ENCODE measurements around the gene FYCO1.
"Not testable (repeated sequence)": the region's sequence is repeated elsewhere in the genome, so short reads cannot be mapped to it uniquely, and the experiment has no call there.

FYCO1 gene
- 59.1 reads per million, percentile 72 among the genes with 10 or more reads in this experiment for total RNA-seq

- peak; percentile 81 for DNase-seq
Measured at GRCh38 chr3:45995236-45996192, at the start of gene FYCO1. FYCO1 (minus strand) TSS chr3:45995824; CDS start chr3:45984910, 10,914 bp downstream.

- no peak for DNase-seq
Measured at GRCh38 chr3:46038916-46039315, 43.3 kb upstream of the FYCO1 start.

GRCh38 chr3:46038071-46038470, 42.4 kb upstream of the FYCO1 start:
- not testable (repeated sequence) for DNase-seq

- no peak for DNase-seq
Measured at GRCh38 chr3:46036191-46036590, 40.6 kb upstream of the FYCO1 start.

GRCh38 chr3:46031747-46032146, 36.1 kb upstream of the FYCO1 start:
- DNase-seq, result no peak

GRCh38 chr3:46031269-46031668, 35.6 kb upstream of the FYCO1 start:
- no peak for DNase-seq

- no peak for DNase-seq
Measured at GRCh38 chr3:46030626-46031025, 35.0 kb upstream of the FYCO1 start.

GRCh38 chr3:46029953-46030543, 34.4 kb upstream of the FYCO1 start:
- no peak for DNase-seq

- no peak for DNase-seq
Measured at GRCh38 chr3:46027736-46028397, 32.2 kb upstream of the FYCO1 start.

GRCh38 chr3:46027021-46027705, 31.5 kb upstream of the FYCO1 start, which contains the start of gene XCR1:
XCR1 (minus strand) TSS chr3:46027483; CDS start chr3:46021947, 5,536 bp downstream.
- no peak for DNase-seq

- DNase-seq, result no peak
Measured at GRCh38 chr3:46025139-46025538, 29.5 kb upstream of the FYCO1 start.

GRCh38 chr3:46024131-46024530, 28.5 kb upstream of the FYCO1 start:
- no peak for DNase-seq

GRCh38 chr3:46022909-46023785, 27.5 kb upstream of the FYCO1 start:
- DNase-seq, result no peak

GRCh38 chr3:46021516-46021915, 25.9 kb upstream of the FYCO1 start:
- DNase-seq, result no peak

GRCh38 chr3:46020766-46021510, 25.3 kb upstream of the FYCO1 start:
- no peak for DNase-seq

GRCh38 chr3:46019707-46020106, 24.1 kb upstream of the FYCO1 start:
- no peak for DNase-seq

- DNase-seq, result no peak
Measured at GRCh38 chr3:46017720-46018119, 22.1 kb upstream of the FYCO1 start.

GRCh38 chr3:46013316-46014094, 17.9 kb upstream of the FYCO1 start:
- DNase-seq, result no peak

- no peak for DNase-seq
Measured at GRCh38 chr3:46012246-46012645, 16.6 kb upstream of the FYCO1 start.

- no peak for DNase-seq
Measured at GRCh38 chr3:46010519-46011113, 15.0 kb upstream of the FYCO1 start.

Data from effector CD4-positive, alpha-beta T cell (primary cell).